Measurements from ENCODE around the gene APOO. TPM values are rescaled to one million over a fixed set of nuclear protein-coding genes. Genes with fewer than 3 reads are reported as not detected.
A peak's percentile ranks its signal among the peaks of the same experiment; 100 is the strongest.

APOO gene
- total RNA-seq, 3 donors from 2014 or later (not counting 1 experiment from before 2014, with no cell fraction given): 8.8 to 13.0 (median 10.0) TPM

GRCh38 chrX:23952984-23953907, 45.5 kb upstream of the APOO start:
- H3K9me3 Mint-ChIP-seq: no peaks in the 10 kb centered on the region
- Histone ChIP-seq H3K36me3 (ENCODE audit: control insufficient read depth, insufficient read depth, low read length) (no peaks in the 10 kb centered on the region), H3K4me3 (ENCODE audit: low read length) (peak overlapping the region; percentile 27), H3K4me1 (ENCODE audit: control insufficient read depth, insufficient read depth, low read length) (peaks cover 9% of the 10 kb centered on the region), H3K27ac (ENCODE audit: low read length) (peak overlapping the region; percentile 82), H3K9me3 (ENCODE audit: control insufficient read depth, insufficient read depth, low read length) (no peaks in the 10 kb centered on the region), H3K27me3 (ENCODE audit: control insufficient read depth, insufficient read depth, low read length) (no peaks in the 10 kb centered on the region)
- 0% methylated on average over 1 of the region's 9 CpGs for WGBS (ENCODE audit: insufficient coverage)
- H3K27ac Mint-ChIP-seq: peak overlapping the region; percentile 91 to 92
- H3K36me3 Mint-ChIP-seq: no peaks in the 10 kb centered on the region
- H3K27me3 Mint-ChIP-seq (ENCODE audit: low read depth in 2 of 2): no peaks in the 10 kb centered on the region
- peaks cover 14 to 16% of the 10 kb centered on the region in 2 donors for H3K4me1 Mint-ChIP-seq
- peak overlapping the region; percentile 93 for H3K4me3 Mint-ChIP-seq
- DNase-seq: peak; percentile 26 to 66
- TF ChIP-seq CTCF (IDR thresholded peaks at IDR 0.05): no peak
- peak; percentile 85 to 88 (median 86) for ATAC-seq
- intact Hi-C loops (cut with micrococcal nuclease): loop anchor here (1.0 to 5.0 kb wide), 2 partner anchors 45 to 171 kb away; partner anchors contain the start of genes CXorf58 and SAT1

- H3K36me3 Mint-ChIP-seq: no peaks in the 10 kb centered on the region
- WGBS (ENCODE audit: insufficient coverage): 90% methylated on average over 2 of the region's 3 CpGs
- Histone ChIP-seq H3K4me1 (ENCODE audit: control insufficient read depth, insufficient read depth, low read length) (peaks cover 9% of the 10 kb centered on the region), H3K27ac (ENCODE audit: low read length) (no peak overlapping the region), H3K36me3 (ENCODE audit: control insufficient read depth, insufficient read depth, low read length) (no peaks in the 10 kb centered on the region), H3K9me3 (ENCODE audit: control insufficient read depth, insufficient read depth, low read length) (no peaks in the 10 kb centered on the region), H3K4me3 (ENCODE audit: low read length) (peak overlapping the region; percentile 27), H3K27me3 (ENCODE audit: control insufficient read depth, insufficient read depth, low read length) (no peaks in the 10 kb centered on the region)
- DNase-seq (no peak), ATAC-seq (no peak)
- no peak for TF ChIP-seq CTCF (IDR thresholded peaks at IDR 0.05)
- H3K4me3 Mint-ChIP-seq: peak overlapping the region; percentile 93
- H3K27ac Mint-ChIP-seq: peak overlapping the region; percentile 91 to 92
- intact Hi-C loops (cut with micrococcal nuclease): loop anchor here (5.0 kb wide), 1 partner anchor 170 kb away; the partner anchor contains the start of gene SAT1
- H3K9me3 Mint-ChIP-seq: no peaks in the 10 kb centered on the region
- H3K4me1 Mint-ChIP-seq: peaks cover 14 to 16% of the 10 kb centered on the region in 2 donors
- H3K27me3 Mint-ChIP-seq (ENCODE audit: low read depth in 2 of 2): no peaks in the 10 kb centered on the region
Measured at GRCh38 chrX:23952391-23952790, 44.7 kb upstream of the APOO start.

- Histone ChIP-seq H3K36me3 (ENCODE audit: control insufficient read depth, insufficient read depth, low read length) (no peaks in the 10 kb centered on the region), H3K4me1 (ENCODE audit: control insufficient read depth, insufficient read depth, low read length) (no peaks in the 10 kb centered on the region), H3K27me3 (ENCODE audit: control insufficient read depth, insufficient read depth, low read length) (no peaks in the 10 kb centered on the region), H3K4me3 (ENCODE audit: low read length) (no peak overlapping the region), H3K27ac (ENCODE audit: low read length) (no peak overlapping the region), H3K9me3 (ENCODE audit: control insufficient read depth, insufficient read depth, low read length) (no peaks in the 10 kb centered on the region)
- intact Hi-C loops (cut with micrococcal nuclease): no loop called here
- no peak for ATAC-seq
- Mint-ChIP-seq H3K27ac (no peak overlapping the region), H3K27me3 (ENCODE audit: low read depth in 2 of 2) (peaks cover 0 to 8% of the 10 kb centered on the region in 2 donors), H3K4me3 (no peak overlapping the region), H3K4me1 (peaks cover 0 to 2% of the 10 kb centered on the region in 2 donors), H3K9me3 (no peaks in the 10 kb centered on the region), H3K36me3 (no peaks in the 10 kb centered on the region)
- TF ChIP-seq CTCF (IDR thresholded peaks at IDR 0.05): no peak
- WGBS (ENCODE audit: insufficient coverage): 100% methylated on average over 1 of the region's 1 CpG
- no peak for DNase-seq
Measured at GRCh38 chrX:23945206-23945605, 37.5 kb upstream of the APOO start.
